Naive thymus-derived CD8-positive, alpha-beta T cell (primary cell): Measurements from ENCODE around the gene ZNF581. TPM values are rescaled to one million over a fixed set of nuclear protein-coding genes. Genes with fewer than 3 reads are reported as not detected.

Source experiments
- ATAC-seq, 2 donors: fragments of 150-1000 bp; cut with Tn5 transposase in 1 of 2; sonication (Bioruptor Pico), chemical (Tn5 transposase) in 1 of 2; 1 replicate in 1 of 2; 2 replicates in 1 of 2; pipeline ENCODE4 v1.10.0; 2021; ENCODE audit warnings: mild to moderate bottlenecking in 2 of 2, moderate library complexity in 2 of 2
- POLR2A ChIA-PET: fragments of 350-600 bp; sonication (Branson Sonifier 250); formaldehyde crosslinking; loops from one replicate; lab custom pipeline; 2021; ENCODE audit warnings: antibody characterized with exemption; lab: Charles Lee
- DNase-seq, 10 donors: peaks; one replicate each; pipeline versions ENCODE4 v3.0.0 to v3.0.0-alpha.2; 2020 to 2022
- H3K27ac Mint-ChIP-seq, 10 donors: one replicate each; pipeline ENCODE4 v1.8.0; 2020 to 2022; ENCODE audit warnings: mild to moderate bottlenecking in 10 of 10, mixed read lengths in 10 of 10, moderate library complexity in 4 of 10, inconsistent platforms in 1 of 10
- H3K27me3 Mint-ChIP-seq, 5 donors: one replicate each; pipeline ENCODE4 v1.8.0; 2021 to 2022; ENCODE audit warnings: mixed read lengths in 5 of 5
- H3K36me3 Mint-ChIP-seq, 3 donors: one replicate each; pipeline ENCODE4 v1.8.0; 2020 to 2022; ENCODE audit warnings: mixed read lengths in 3 of 3, mild to moderate bottlenecking in 2 of 3, inconsistent platforms in 1 of 3
- H3K4me1 Mint-ChIP-seq, 4 donors: one replicate each; pipeline ENCODE4 v1.8.0; 2021 to 2022; ENCODE audit warnings: mixed read lengths in 4 of 4
- H3K4me3 Mint-ChIP-seq, 10 donors: one replicate each; pipeline ENCODE4 v1.8.0; 2020 to 2022; ENCODE audit warnings: mild to moderate bottlenecking in 10 of 10, mixed read lengths in 10 of 10, moderate library complexity in 6 of 10, inconsistent platforms in 1 of 10
- H3K9me3 Mint-ChIP-seq, 9 donors: one replicate each; pipeline ENCODE4 v1.8.0; 2020 to 2022; ENCODE audit warnings: mixed read lengths in 9 of 9, mild to moderate bottlenecking in 3 of 9, inconsistent platforms in 1 of 9, moderate library complexity in 1 of 9
- polyA plus RNA-seq, 3 donors: library from polyadenylated mRNA; unstranded; fragments of 300-500 nt; fragmentation: Illumina TruSeq; gene quantifications; one replicate each; pipeline ENCODE4 v1.2.3, GENCODE V29; 2021
- total RNA-seq, 8 experiments: library from RNA in 2 of 8; stranded (reverse) in 2 of 8; gene quantifications; one replicate each; pipeline ENCODE4 v1.2.3 and lab custom pipeline; 2021 to 2026

Gene ZNF581
- total and polyA plus RNA-seq, 5 experiments from 2014 or later: 21.2 to 36.3 (median 34.9) TPM

GRCh38 chr19:55687281-55688201, 44.1 kb downstream of the ZNF581 start:
- Mint-ChIP-seq H3K36me3 (peaks cover 0 to 45% (median 3%) of the 10 kb centered on the region in 3 donors), H3K4me1 (peaks cover 7 to 31% (median 13%) of the 10 kb centered on the region in 4 donors), H3K4me3 (no peak overlapping the region), H3K27ac (peak overlapping the region in 1 of 10 donors; percentile 19), H3K27me3 (no peaks in the 10 kb centered on the region), H3K9me3 (no peaks in the 10 kb centered on the region)
- POLR2A ChIA-PET: interaction anchor here (1.0 kb wide), 1 partner anchor 11 kb away, joined by 3 read pairs; no protein-coding TSS in a partner anchor
- ATAC-seq (no peak), DNase-seq (peak in 1 of 10 donors; percentile 24)

GRCh38 chr19:55688422-55689218, 45.2 kb downstream of the ZNF581 start:
- DNase-seq (peak in 1 of 10 donors; percentile 56), ATAC-seq (no peak)
- Mint-ChIP-seq H3K36me3 (peaks cover 0 to 48% (median 2%) of the 10 kb centered on the region in 3 donors), H3K27ac (peak overlapping the region in 3 of 10 donors; percentile 33 to 81 (median 41)), H3K4me1 (peaks cover 7 to 27% (median 12%) of the 10 kb centered on the region in 4 donors), H3K27me3 (no peaks in the 10 kb centered on the region), H3K9me3 (no peaks in the 10 kb centered on the region), H3K4me3 (no peak overlapping the region)
- POLR2A ChIA-PET: no interaction called here

- Mint-ChIP-seq H3K27ac (no peak overlapping the region), H3K4me1 (peaks cover 7 to 23% (median 9%) of the 10 kb centered on the region in 4 donors), H3K9me3 (no peaks in the 10 kb centered on the region), H3K4me3 (no peak overlapping the region), H3K27me3 (no peaks in the 10 kb centered on the region), H3K36me3 (peaks cover 0 to 52% (median 0%) of the 10 kb centered on the region in 3 donors)
- DNase-seq (peak in 1 of 10 donors; percentile 58), ATAC-seq (no peak)
- POLR2A ChIA-PET: no interaction called here
Observed at GRCh38 chr19:55689411-55690108, 46.1 kb downstream of the ZNF581 start.

GRCh38 chr19:55690109-55690768, 46.8 kb downstream of the ZNF581 start:
- DNase-seq: peak in 1 of 10 donors; percentile 52
- peaks cover 6 to 19% (median 9%) of the 10 kb centered on the region in 4 donors for H3K4me1 Mint-ChIP-seq

GRCh38 chr19:55690769-55691545, 47.5 kb downstream of the ZNF581 start:
- Mint-ChIP-seq H3K27me3 (no peaks in the 10 kb centered on the region), H3K4me1 (peaks cover 3 to 16% (median 6%) of the 10 kb centered on the region in 4 donors), H3K27ac (peak overlapping the region in 1 of 10 donors; percentile 4), H3K4me3 (no peak overlapping the region), H3K9me3 (no peaks in the 10 kb centered on the region), H3K36me3 (peaks cover 0 to 55% (median 0%) of the 10 kb centered on the region in 3 donors)
- DNase-seq (peak in 1 of 10 donors; percentile 51), ATAC-seq (no peak)
- POLR2A ChIA-PET: no interaction called here

More at GRCh38 chr19:55690109-55690768, 46.8 kb downstream of the ZNF581 start:
- POLR2A ChIA-PET: no interaction called here
- ATAC-seq: no peak
- Mint-ChIP-seq H3K4me3 (no peak overlapping the region), H3K27me3 (no peaks in the 10 kb centered on the region), H3K36me3 (peaks cover 0 to 54% (median 0%) of the 10 kb centered on the region in 3 donors), H3K9me3 (no peaks in the 10 kb centered on the region), H3K27ac (no peak overlapping the region)

GRCh38 chr19:55691561-55692481, 48.4 kb downstream of the ZNF581 start:
- peak in 1 of 10 donors; percentile 58 for DNase-seq
- no peaks in the 10 kb centered on the region for H3K9me3 Mint-ChIP-seq

GRCh38 chr19:55692681-55693081, 49.2 kb downstream of the ZNF581 start:
- no peaks in the 10 kb centered on the region for H3K9me3 Mint-ChIP-seq
- no peak overlapping the region for H3K4me3 Mint-ChIP-seq
- POLR2A ChIA-PET: no interaction called here
- no peak overlapping the region for H3K27ac Mint-ChIP-seq
- H3K36me3 Mint-ChIP-seq: peaks cover 0 to 64% (median 2%) of the 10 kb centered on the region in 3 donors
- ATAC-seq (no peak), DNase-seq (peak in 1 of 10 donors; percentile 26)
- no peaks in the 10 kb centered on the region for H3K27me3 Mint-ChIP-seq
- peaks cover 0 to 3% (median 1%) of the 10 kb centered on the region in 4 donors for H3K4me1 Mint-ChIP-seq

More at GRCh38 chr19:55691561-55692481, 48.4 kb downstream of the ZNF581 start:
- POLR2A ChIA-PET: no interaction called here
- no peak for ATAC-seq
- peaks cover 0 to 10% (median 1%) of the 10 kb centered on the region in 4 donors for H3K4me1 Mint-ChIP-seq
- no peaks in the 10 kb centered on the region for H3K27me3 Mint-ChIP-seq
- H3K27ac Mint-ChIP-seq: peak overlapping the region in 1 of 10 donors; percentile 24
- H3K36me3 Mint-ChIP-seq: peaks cover 0 to 58% (median 0%) of the 10 kb centered on the region in 3 donors
- no peak overlapping the region for H3K4me3 Mint-ChIP-seq

GRCh38 chr19:55693336-55693974, 50.0 kb downstream of the ZNF581 start:
- H3K27ac Mint-ChIP-seq: no peak overlapping the region
- H3K4me3 Mint-ChIP-seq: no peak overlapping the region
- H3K9me3 Mint-ChIP-seq: no peaks in the 10 kb centered on the region
- ATAC-seq: no peak
- peaks cover 0 to 68% (median 3%) of the 10 kb centered on the region in 3 donors for H3K36me3 Mint-ChIP-seq
- no peaks in the 10 kb centered on the region for H3K27me3 Mint-ChIP-seq
- peak in 1 of 10 donors; percentile 18 for DNase-seq
- POLR2A ChIA-PET: no interaction called here
- H3K4me1 Mint-ChIP-seq: peaks cover 0 to 3% (median 1%) of the 10 kb centered on the region in 4 donors

GRCh38 chr19:55694241-55694655, 50.8 kb downstream of the ZNF581 start:
- DNase-seq (no peak), ATAC-seq (no peak)
- H3K4me1 Mint-ChIP-seq: peaks cover 0 to 3% (median 0%) of the 10 kb centered on the region in 4 donors
- no peak overlapping the region for H3K4me3 Mint-ChIP-seq
- POLR2A ChIA-PET: no interaction called here
- H3K36me3 Mint-ChIP-seq: peaks cover 0 to 70% (median 4%) of the 10 kb centered on the region in 3 donors
- peak overlapping the region in 1 of 10 donors; percentile 50 for H3K27ac Mint-ChIP-seq
- no peaks in the 10 kb centered on the region for H3K27me3 Mint-ChIP-seq
- H3K9me3 Mint-ChIP-seq: no peaks in the 10 kb centered on the region
